H9 (cell line): ENCODE results near the gene CAPN9. TPM values are rescaled to one million over a fixed set of nuclear protein-coding genes. Genes with fewer than 3 reads are reported as not detected.

Experiments
- DNase-seq: peaks from one replicate; pipeline ENCODE4 v3.0.0-alpha.2; 2017
- H2AFZ ChIP-seq: one replicate; pipeline ENCODE4 v1.6.1; 2013; ENCODE audit warnings: mild to moderate bottlenecking, low read length, control low read depth, moderate library complexity
- H2AK5ac ChIP-seq: 2 replicates; pipeline ENCODE4 v1.6.1; 2013; ENCODE audit warnings: low read length, control low read depth, mixed read lengths; ENCODE audit not compliant: insufficient read length
- H2BK120ac ChIP-seq: one replicate; pipeline ENCODE4 v1.6.1; 2013; ENCODE audit warnings: low read depth, mild to moderate bottlenecking, low read length, control low read depth, inconsistent platforms; ENCODE audit not compliant: poor library complexity, severe bottlenecking
- H2BK12ac ChIP-seq: 2 replicates; pipeline ENCODE4 v1.6.1; 2013; ENCODE audit warnings: low read length, control low read depth, mixed read lengths, low read depth; ENCODE audit not compliant: insufficient read length
- H2BK15ac ChIP-seq: 2 replicates; pipeline ENCODE4 v1.6.1; 2013; ENCODE audit warnings: low read depth, low read length, control low read depth
- H2BK20ac ChIP-seq: one replicate; pipeline ENCODE4 v1.6.1; 2013; ENCODE audit warnings: low read depth, mild to moderate bottlenecking, low read length, control low read depth, inconsistent platforms; ENCODE audit not compliant: poor library complexity, severe bottlenecking
- H2BK5ac ChIP-seq: 2 replicates; pipeline ENCODE4 v1.6.1; 2013; ENCODE audit warnings: low read length, control low read depth, mixed read lengths; ENCODE audit not compliant: insufficient read length
- H3K14ac ChIP-seq: 2 replicates; pipeline ENCODE4 v1.6.1; 2013; ENCODE audit warnings: low read length, control low read depth; ENCODE audit not compliant: insufficient read depth
- H3K18ac ChIP-seq: 2 replicates; pipeline ENCODE4 v1.6.1; 2013; ENCODE audit warnings: low read depth, mild to moderate bottlenecking, mixed read lengths, low read length, control low read depth; ENCODE audit not compliant: insufficient read length
- H3K23ac ChIP-seq: 2 replicates; pipeline ENCODE4 v1.6.1; 2013; ENCODE audit warnings: low read length, control low read depth, mixed read lengths, low read depth; ENCODE audit not compliant: insufficient read length
- H3K23me2 ChIP-seq: 2 replicates; pipeline ENCODE4 v1.6.1; 2013; ENCODE audit warnings: low read depth, mild to moderate bottlenecking, mixed read lengths, low read length, control low read depth; ENCODE audit not compliant: insufficient read length, poor library complexity, severe bottlenecking
- H3K27ac ChIP-seq: 2 replicates; pipeline ENCODE4 v1.5.1; 2013; ENCODE audit warnings: low read length, control low read depth, mixed read lengths, low read depth; ENCODE audit not compliant: insufficient read length
- H3K27me3 ChIP-seq: 2 replicates; pipeline ENCODE4 v1.6.1; 2013; ENCODE audit warnings: low read length, control low read depth, inconsistent platforms; ENCODE audit not compliant: insufficient read depth
- H3K4ac ChIP-seq: 2 replicates; pipeline ENCODE4 v1.6.1; 2013; ENCODE audit warnings: low read depth, mild to moderate bottlenecking, control low read depth, inconsistent platforms, low read length, moderate library complexity
- H3K4me1 ChIP-seq: 2 replicates; pipeline ENCODE4 v1.6.1; 2013; ENCODE audit warnings: low read length, control low read depth, inconsistent platforms; ENCODE audit not compliant: insufficient read depth
- H3K4me2 ChIP-seq: 2 replicates; pipeline ENCODE4 v1.6.1; 2013; ENCODE audit warnings: low read length, control low read depth, mixed read lengths; ENCODE audit not compliant: insufficient read length, insufficient read depth
- H3K56ac ChIP-seq: 2 replicates; pipeline ENCODE4 v1.6.1; 2013; ENCODE audit warnings: low read depth, mild to moderate bottlenecking, mixed read lengths, low read length, control low read depth; ENCODE audit not compliant: insufficient read length
- H3K79me1 ChIP-seq: 2 replicates; pipeline ENCODE4 v1.6.1; 2013; ENCODE audit warnings: low read depth, mild to moderate bottlenecking, moderate library complexity, low read length, control low read depth, inconsistent platforms; ENCODE audit not compliant: insufficient read depth, poor library complexity, severe bottlenecking
- H3K79me2 ChIP-seq: 2 replicates; pipeline ENCODE4 v1.6.1; 2013; ENCODE audit warnings: low read length, control low read depth, inconsistent platforms; ENCODE audit not compliant: insufficient read depth
- H3K9ac ChIP-seq: 2 replicates; pipeline ENCODE4 v1.6.1; 2013; ENCODE audit warnings: low read length, control low read depth, mixed read lengths; ENCODE audit not compliant: insufficient read length; ENCODE audit errors: extremely low read depth
- H3K9me3 ChIP-seq: one replicate; pipeline ENCODE4 v1.6.1; 2013; ENCODE audit warnings: low read depth, low read length, inconsistent platforms; ENCODE audit not compliant: control insufficient read depth
- H3T11ph ChIP-seq: one replicate; pipeline ENCODE4 v1.6.1; 2013; ENCODE audit warnings: mild to moderate bottlenecking, low read length, control low read depth, inconsistent platforms
- H4K20me1 ChIP-seq: one replicate; pipeline ENCODE4 v1.6.1; 2013; ENCODE audit not compliant: control insufficient read depth, insufficient read length, insufficient read depth
- H4K5ac ChIP-seq: 2 replicates; pipeline ENCODE4 v1.6.1; 2013; ENCODE audit warnings: low read depth, mild to moderate bottlenecking, mixed read lengths, low read length, control low read depth; ENCODE audit not compliant: insufficient read length
- H4K8ac ChIP-seq: replicated peaks from 2 replicates; pipeline ENCODE4 v1.6.1; 2013; ENCODE audit warnings: low read length, control low read depth, mixed read lengths, low read depth; ENCODE audit not compliant: insufficient read length
- H4K91ac ChIP-seq: 2 replicates; pipeline ENCODE4 v1.6.1; 2013; ENCODE audit warnings: low read depth, mild to moderate bottlenecking, moderate library complexity, mixed read lengths, low read length, control low read depth; ENCODE audit not compliant: insufficient read length
- H3K27ac Mint-ChIP-seq, 3 experiments: 2 replicates in 2 of 3; 3 replicates in 1 of 3; pipeline ENCODE4 v1.8.0; 2020 to 2021; ENCODE audit warnings: mixed read lengths in 3 of 3, mild to moderate bottlenecking in 1 of 3, moderate library complexity in 1 of 3
- H3K27me3 Mint-ChIP-seq: 2 replicates; pipeline ENCODE4 v1.8.0; 2021; ENCODE audit warnings: low read depth, mild to moderate bottlenecking, moderate library complexity, mixed read lengths
- H3K36me3 Mint-ChIP-seq, 3 experiments: 2 replicates in 2 of 3; 3 replicates in 1 of 3; pipeline ENCODE4 v1.8.0; 2020 to 2021; ENCODE audit warnings: low read depth in 3 of 3, mixed read lengths in 3 of 3; ENCODE audit not compliant: insufficient read depth in 1 of 3
- H3K4me1 Mint-ChIP-seq, 2 experiments: 2 replicates each; pipeline ENCODE4 v1.8.0; 2020; ENCODE audit warnings: mixed read lengths in 2 of 2
- H3K4me3 Mint-ChIP-seq, 2 experiments: 2 replicates in 1 of 2; 3 replicates in 1 of 2; pipeline ENCODE4 v1.8.0; 2020 to 2021; ENCODE audit warnings: mild to moderate bottlenecking in 2 of 2, mixed read lengths in 2 of 2, moderate library complexity in 1 of 2
- H3K9me3 Mint-ChIP-seq, 2 experiments: 2 replicates in 1 of 2; 3 replicates in 1 of 2; pipeline ENCODE4 v1.8.0; 2020; ENCODE audit warnings: mild to moderate bottlenecking in 2 of 2, mixed read lengths in 2 of 2, moderate library complexity in 1 of 2
- WGBS: extraction: QIAGEN DNeasy Blood & Tissue Kit; methylation state at CpG from one replicate; pipeline ENCODE4 v1.1.7; 2013; ENCODE audit warnings: missing lambda C conversion rate, low lambda C conversion rate, mixed read lengths; ENCODE audit not compliant: insufficient read length; ENCODE audit errors: extremely low coverage; 5-methylcytosine and 5-hydroxymethylcytosine counted together
- total RNA-seq: library from RNA; stranded (reverse); gene quantifications from 2 replicates; pipeline ENCODE4 v1.2.1, GENCODE V29; 2021
- TF ChIP-seq, protein P1 (sequence below): fragments of 200-600 bp; sonication (generic); conservative IDR thresholded peaks from 3 replicates; pipeline ENCODE4 v1.8.0; 2021; ENCODE audit warnings: antibody characterized with exemption, mild to moderate bottlenecking

The CAPN9 gene
- total RNA-seq, 1 experiment from 2014 or later = 0.22 TPM

DNA sequence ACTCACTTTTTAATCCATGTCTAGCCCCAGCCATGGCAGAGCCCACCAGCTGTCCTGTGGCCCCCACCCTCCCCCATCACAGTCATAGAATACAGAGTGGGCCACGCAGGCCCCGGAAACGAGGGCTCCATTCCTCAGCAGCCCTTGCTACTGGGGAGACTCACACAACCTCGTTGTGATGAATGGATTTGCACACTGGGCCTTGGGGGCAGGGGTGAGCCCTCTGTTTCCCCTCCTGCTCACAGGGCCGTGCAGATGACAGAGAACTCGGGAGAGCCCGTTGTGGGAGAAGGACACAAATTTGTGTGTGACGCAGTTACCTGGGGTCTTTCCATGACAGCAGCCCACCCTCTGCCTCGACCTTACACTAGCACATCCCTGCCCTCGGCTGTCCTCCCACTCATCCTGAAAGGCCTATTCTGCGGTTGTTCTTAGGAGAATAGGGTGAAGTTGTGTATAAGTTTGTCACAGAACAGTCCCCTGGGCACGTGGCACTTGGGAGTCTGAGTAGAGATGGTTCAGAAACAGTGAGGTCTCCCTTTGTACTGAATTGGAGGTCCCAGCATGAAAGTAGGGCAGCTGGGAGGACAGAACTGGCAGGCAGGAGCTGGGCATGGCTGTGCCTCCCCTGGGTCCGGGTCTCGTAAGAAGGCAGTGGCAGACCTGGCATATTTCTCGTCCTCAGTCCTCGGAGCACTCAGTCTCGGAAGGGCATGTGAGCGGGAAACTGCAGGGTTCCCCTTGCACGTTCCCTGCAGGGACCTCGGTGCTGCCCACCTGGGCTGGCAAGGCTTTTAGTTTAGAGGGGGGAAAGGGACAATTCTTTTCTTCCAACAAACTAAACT lies 40.1 kb upstream of the CAPN9 start:
- no peak overlapping the region for H3K4me3 Mint-ChIP-seq
- H2BK20ac ChIP-seq = no peak overlapping the region
- no peak overlapping the region for H2BK12ac ChIP-seq
- no peak overlapping the region for H3K9ac ChIP-seq
- H3K79me2 ChIP-seq = no peaks in the 10 kb centered on the region
- peaks cover 30% of the 10 kb centered on the region for H3K27me3 Mint-ChIP-seq
- no peak overlapping the region; a peak in 1 of 7 replicates for H3K27ac Mint-ChIP-seq
- H3K4me2 ChIP-seq = no peak overlapping the region
- H4K5ac ChIP-seq = no peak overlapping the region
- H2AFZ ChIP-seq = no peak overlapping the region
- H2BK5ac ChIP-seq = no peak overlapping the region
- H2AK5ac ChIP-seq = no peak overlapping the region
- H3K23ac ChIP-seq = no peak overlapping the region
- no peaks in the 10 kb centered on the region for H3K79me1 ChIP-seq
- H3K18ac ChIP-seq = no peak overlapping the region
- no peak overlapping the region for H4K91ac ChIP-seq
- no peak overlapping the region for H2BK15ac ChIP-seq
- no peak overlapping the region for H4K8ac ChIP-seq
- H3K14ac ChIP-seq = no peak overlapping the region
- no peak overlapping the region for H2BK120ac ChIP-seq
- no peaks in the 10 kb centered on the region for H3K27me3 ChIP-seq
- no peaks in the 10 kb centered on the region for H3K36me3 Mint-ChIP-seq
- TF ChIP-seq, protein P1, sequence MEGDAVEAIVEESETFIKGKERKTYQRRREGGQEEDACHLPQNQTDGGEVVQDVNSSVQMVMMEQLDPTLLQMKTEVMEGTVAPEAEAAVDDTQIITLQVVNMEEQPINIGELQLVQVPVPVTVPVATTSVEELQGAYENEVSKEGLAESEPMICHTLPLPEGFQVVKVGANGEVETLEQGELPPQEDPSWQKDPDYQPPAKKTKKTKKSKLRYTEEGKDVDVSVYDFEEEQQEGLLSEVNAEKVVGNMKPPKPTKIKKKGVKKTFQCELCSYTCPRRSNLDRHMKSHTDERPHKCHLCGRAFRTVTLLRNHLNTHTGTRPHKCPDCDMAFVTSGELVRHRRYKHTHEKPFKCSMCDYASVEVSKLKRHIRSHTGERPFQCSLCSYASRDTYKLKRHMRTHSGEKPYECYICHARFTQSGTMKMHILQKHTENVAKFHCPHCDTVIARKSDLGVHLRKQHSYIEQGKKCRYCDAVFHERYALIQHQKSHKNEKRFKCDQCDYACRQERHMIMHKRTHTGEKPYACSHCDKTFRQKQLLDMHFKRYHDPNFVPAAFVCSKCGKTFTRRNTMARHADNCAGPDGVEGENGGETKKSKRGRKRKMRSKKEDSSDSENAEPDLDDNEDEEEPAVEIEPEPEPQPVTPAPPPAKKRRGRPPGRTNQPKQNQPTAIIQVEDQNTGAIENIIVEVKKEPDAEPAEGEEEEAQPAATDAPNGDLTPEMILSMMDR = no peak
- H3K56ac ChIP-seq = no peak overlapping the region
- no peak overlapping the region for H3T11ph ChIP-seq
- WGBS = no CpG with 5 or more reads among the region's 20 CpGs
- no peaks in the 10 kb centered on the region for H4K20me1 ChIP-seq
- peaks cover 7 to 11% of the 10 kb centered on the region in 2 experiments; a peak in 3 of 4 replicates for H3K4me1 Mint-ChIP-seq
- H3K27ac ChIP-seq = no peak overlapping the region
- no peak overlapping the region for H3K4ac ChIP-seq
- no peaks in the 10 kb centered on the region for H3K4me1 ChIP-seq
- DNase-seq = no peak
- no peaks in the 10 kb centered on the region for H3K9me3 ChIP-seq
- no peaks in the 10 kb centered on the region for H3K9me3 Mint-ChIP-seq
- H3K23me2 ChIP-seq = no peaks in the 10 kb centered on the region
